AG10803 (cell line): ENCODE results near the gene PHACTR4.
"Not testable (repeated sequence)": the region's sequence is repeated elsewhere in the genome, so short reads cannot be mapped to it uniquely, and the experiment has no call there.

Source experiments
- DNase-seq: peaks from one replicate; pipeline ENCODE4 v3.0.0; 2010; ENCODE audit warnings: low read depth
- H3K4me3 ChIP-seq: 2 replicates; pipeline ENCODE4 v1.5.1; 2011; ENCODE audit warnings: mild to moderate bottlenecking, low read length, control low read depth
- CTCF ChIP-seq: conservative IDR thresholded peaks from 2 replicates; pipeline ENCODE4 v1.5.1; 2011; ENCODE audit warnings: mild to moderate bottlenecking, low read length, control low read depth, inconsistent platforms

Gene PHACTR4

GRCh38 chr1:28329395-28330153, 40.0 kb upstream of the PHACTR4 start:
- peak overlapping the region; percentile 91 for H3K4me3 ChIP-seq
- peak; percentile 40 for DNase-seq
- TF ChIP-seq CTCF, result peak; percentile 11; the same call in 1 of the 2 replicates

- no peak overlapping the region for H3K4me3 ChIP-seq
- no peak for TF ChIP-seq CTCF
- DNase-seq, result no peak
These were observed 30.6 kb upstream of the PHACTR4 start for GRCh38 chr1:28338897-28339296.

GRCh38 chr1:28339551-28339950, 30.0 kb upstream of the PHACTR4 start:
- no peak for DNase-seq
- TF ChIP-seq CTCF, result no peak
- no peak overlapping the region for H3K4me3 ChIP-seq

GRCh38 chr1:28340221-28340974, 29.1 kb upstream of the PHACTR4 start:
- no peak overlapping the region for H3K4me3 ChIP-seq
- DNase-seq, result no peak
- no peak for TF ChIP-seq CTCF

- no peak for TF ChIP-seq CTCF
- DNase-seq, result no peak
- H3K4me3 ChIP-seq, result no peak overlapping the region
These were observed 27.9 kb upstream of the PHACTR4 start for GRCh38 chr1:28341591-28341990.

- no peak for TF ChIP-seq CTCF
- H3K4me3 ChIP-seq, result no peak overlapping the region
- peak; percentile 40 for DNase-seq
These were observed 26.1 kb upstream of the PHACTR4 start for GRCh38 chr1:28343405-28343804.

GRCh38 chr1:28353248-28353810, 16.2 kb upstream of the PHACTR4 start:
- not testable (repeated sequence) for DNase-seq, H3K4me3 ChIP-seq
